ENCODE data around the gene C1orf87. TPM values are rescaled to one million over a fixed set of nuclear protein-coding genes. Genes with fewer than 3 reads are reported as not detected.

Gene C1orf87
- total RNA-seq, 2 donors from 2014 or later, result 1.5 to 3.5 TPM

DNA sequence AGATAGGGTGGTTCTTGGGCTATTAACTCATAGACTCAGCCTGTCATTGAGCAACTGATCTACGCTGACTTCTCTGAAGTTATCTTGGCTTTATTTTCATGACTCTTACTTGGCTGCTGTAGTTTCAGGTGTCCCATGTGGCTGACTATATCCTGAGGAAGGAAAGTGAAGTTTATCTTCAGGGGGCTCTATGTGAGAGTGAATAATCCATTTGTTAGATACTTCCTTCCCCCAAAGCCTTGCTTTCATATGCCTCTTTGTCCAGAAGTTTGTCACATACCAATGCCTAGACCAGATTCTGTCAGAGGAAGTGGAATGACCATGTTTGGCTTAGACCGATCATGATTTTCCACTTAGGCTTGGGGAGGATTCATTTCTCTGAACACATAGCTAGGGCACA, 27.9 kb upstream of the C1orf87 start:
- H3K27me3 ChIP-seq (replicated peaks; ENCODE audit: insufficient read depth), result no peaks in the 10 kb centered on the region
- TF ChIP-seq, protein P1, sequence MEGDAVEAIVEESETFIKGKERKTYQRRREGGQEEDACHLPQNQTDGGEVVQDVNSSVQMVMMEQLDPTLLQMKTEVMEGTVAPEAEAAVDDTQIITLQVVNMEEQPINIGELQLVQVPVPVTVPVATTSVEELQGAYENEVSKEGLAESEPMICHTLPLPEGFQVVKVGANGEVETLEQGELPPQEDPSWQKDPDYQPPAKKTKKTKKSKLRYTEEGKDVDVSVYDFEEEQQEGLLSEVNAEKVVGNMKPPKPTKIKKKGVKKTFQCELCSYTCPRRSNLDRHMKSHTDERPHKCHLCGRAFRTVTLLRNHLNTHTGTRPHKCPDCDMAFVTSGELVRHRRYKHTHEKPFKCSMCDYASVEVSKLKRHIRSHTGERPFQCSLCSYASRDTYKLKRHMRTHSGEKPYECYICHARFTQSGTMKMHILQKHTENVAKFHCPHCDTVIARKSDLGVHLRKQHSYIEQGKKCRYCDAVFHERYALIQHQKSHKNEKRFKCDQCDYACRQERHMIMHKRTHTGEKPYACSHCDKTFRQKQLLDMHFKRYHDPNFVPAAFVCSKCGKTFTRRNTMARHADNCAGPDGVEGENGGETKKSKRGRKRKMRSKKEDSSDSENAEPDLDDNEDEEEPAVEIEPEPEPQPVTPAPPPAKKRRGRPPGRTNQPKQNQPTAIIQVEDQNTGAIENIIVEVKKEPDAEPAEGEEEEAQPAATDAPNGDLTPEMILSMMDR (IDR thresholded peaks at IDR 0.05), result no peak
- no peaks in the 10 kb centered on the region for H3K9me3 ChIP-seq
- no peak for DNase-seq (ENCODE audit: low spot score)
- no peak overlapping the region for H3K4me3 ChIP-seq
- H3K36me3 ChIP-seq, result no peaks in the 10 kb centered on the region
- no peak for ATAC-seq (ENCODE audit: insufficient number of reproducible peaks, low FRiP score, low read depth)
- no peak overlapping the region for H3K27ac ChIP-seq
- H3K4me1 ChIP-seq (ENCODE audit: control insufficient read depth in 1 of 2, low read depth in 2 of 2), result peaks cover 0 to 6% of the 10 kb centered on the region in 2 donors

- no peak overlapping the region for H3K4me3 ChIP-seq
- peaks cover 5% of the 10 kb centered on the region for H3K9me3 ChIP-seq
- TF ChIP-seq, protein P1 (IDR thresholded peaks at IDR 0.05), result no peak
- ATAC-seq (ENCODE audit: insufficient number of reproducible peaks, low FRiP score, low read depth), result no peak
- no peak for DNase-seq (ENCODE audit: low spot score)
- no peaks in the 10 kb centered on the region for H3K36me3 ChIP-seq
- H3K27me3 ChIP-seq (replicated peaks; ENCODE audit: insufficient read depth), result no peaks in the 10 kb centered on the region
- H3K4me1 ChIP-seq (ENCODE audit: control insufficient read depth in 1 of 2, low read depth in 2 of 2), result no peaks in the 10 kb centered on the region
- H3K27ac ChIP-seq, result no peak overlapping the region
Measured at GRCh38 chr1:60091195-60091715, 17.7 kb upstream of the C1orf87 start.

DNA sequence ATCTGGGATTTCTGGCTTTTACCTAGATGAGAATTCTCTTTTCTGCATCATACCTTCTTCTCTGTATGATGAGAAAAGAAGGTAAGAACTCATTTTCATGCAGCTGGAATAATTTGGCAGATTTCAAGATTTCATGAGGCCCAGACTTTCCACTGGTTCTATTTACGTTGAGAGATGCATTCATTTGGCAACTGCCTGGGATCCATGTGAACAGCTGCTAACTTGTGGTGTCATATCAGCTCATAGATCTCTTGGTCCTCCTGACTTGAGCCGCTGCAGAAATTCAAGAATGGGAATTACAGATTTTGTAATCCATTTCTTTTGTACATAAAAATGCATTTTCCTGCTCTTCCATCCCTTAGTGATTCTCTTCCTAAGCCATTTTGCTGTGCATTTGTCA, 17.1 kb upstream of the C1orf87 start:
- DNase-seq (ENCODE audit: low spot score) (no peak), ATAC-seq (ENCODE audit: insufficient number of reproducible peaks, low FRiP score, low read depth) (no peak)
- no peaks in the 10 kb centered on the region for H3K27me3 ChIP-seq (replicated peaks; ENCODE audit: insufficient read depth)
- TF ChIP-seq, protein P1 (IDR thresholded peaks at IDR 0.05), result no peak
- H3K36me3 ChIP-seq, result no peaks in the 10 kb centered on the region
- H3K4me3 ChIP-seq, result no peak overlapping the region
- H3K27ac ChIP-seq, result no peak overlapping the region
- H3K9me3 ChIP-seq, result peaks cover under 1% of the 10 kb centered on the region
- no peaks in the 10 kb centered on the region for H3K4me1 ChIP-seq (ENCODE audit: control insufficient read depth in 1 of 2, low read depth in 2 of 2)

DNA sequence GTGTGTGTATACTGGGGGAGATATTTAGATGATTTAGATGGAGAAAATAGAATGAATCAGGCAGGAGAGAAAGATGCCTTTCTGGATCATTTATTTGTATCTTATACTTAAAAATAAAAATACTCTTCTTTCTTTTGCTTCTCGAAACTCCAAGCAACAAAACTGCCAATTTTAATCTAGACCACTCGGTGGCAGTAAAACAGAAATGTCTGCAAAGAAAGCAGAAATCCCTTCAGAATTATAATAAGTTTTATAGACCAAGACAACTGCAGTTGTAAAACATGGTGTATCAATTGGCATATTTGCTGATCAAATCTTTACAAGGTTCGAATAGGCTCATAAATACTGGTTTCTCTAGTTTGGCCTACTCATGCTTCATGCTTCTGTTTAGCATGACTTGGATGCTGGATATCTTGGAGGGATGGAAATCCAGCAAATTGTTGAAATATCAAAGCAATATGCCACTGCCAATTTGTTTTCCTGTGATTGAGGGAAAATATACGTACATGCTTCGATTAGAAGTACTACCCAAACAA, 15.1 kb upstream of the C1orf87 start:
- H3K27ac ChIP-seq, result no peak overlapping the region
- no peaks in the 10 kb centered on the region for H3K9me3 ChIP-seq
- TF ChIP-seq, protein P1 (IDR thresholded peaks at IDR 0.05), result peak; percentile 9
- H3K27me3 ChIP-seq (replicated peaks; ENCODE audit: insufficient read depth), result no peaks in the 10 kb centered on the region
- DNase-seq (ENCODE audit: low spot score) (no peak), ATAC-seq (ENCODE audit: insufficient number of reproducible peaks, low FRiP score, low read depth) (no peak)
- no peaks in the 10 kb centered on the region for H3K4me1 ChIP-seq (ENCODE audit: control insufficient read depth in 1 of 2, low read depth in 2 of 2)
- H3K4me3 ChIP-seq, result no peak overlapping the region
- no peaks in the 10 kb centered on the region for H3K36me3 ChIP-seq

- Histone ChIP-seq H3K4me1 (ENCODE audit: control insufficient read depth in 1 of 2, low read depth in 2 of 2) (no peaks in the 10 kb centered on the region), H3K9me3 (no peaks in the 10 kb centered on the region), H3K4me3 (no peak overlapping the region), H3K27ac (no peak overlapping the region), H3K36me3 (no peaks in the 10 kb centered on the region), H3K27me3 (replicated peaks; ENCODE audit: insufficient read depth) (no peaks in the 10 kb centered on the region)
- ATAC-seq (ENCODE audit: insufficient number of reproducible peaks, low FRiP score, low read depth), result no peak
- TF ChIP-seq, protein P1 (IDR thresholded peaks at IDR 0.05), result no peak
- no peak for DNase-seq (ENCODE audit: low spot score)
Measured at GRCh38 chr1:60087681-60088080, 14.1 kb upstream of the C1orf87 start.

Measured in thoracic aorta (tissue), 2 donors.